ENCODE results near the gene NLRP9.
"Not testable (repeated sequence)": the region's sequence is repeated elsewhere in the genome, so short reads cannot be mapped to it uniquely, and the experiment has no call there.

NLRP9 gene

GRCh38 chr19:55738302-55738701 is at the start of gene NLRP9:
TSS of gene NLRP9 (minus strand) at chr19:55738402. CDS start at chr19:55738374, 28 bp downstream.
- H3K9me3 ChIP-seq (ENCODE audit: insufficient read depth, low read length), result no peaks in the 10 kb centered on the region
- no peaks in the 10 kb centered on the region for H3K36me3 ChIP-seq (ENCODE audit: insufficient read depth, insufficient read length, low read length)
- no peaks in the 10 kb centered on the region for H3K27me3 ChIP-seq (ENCODE audit: insufficient read depth, insufficient read length)
- no peak within 1 kb of the TSS for H3K9ac ChIP-seq (ENCODE audit: insufficient read length, low read depth)
- TF ChIP-seq YY1 (IDR thresholded peaks at IDR 0.05; ENCODE audit: insufficient read depth, insufficient read length) (no peak), SUZ12 (IDR thresholded peaks at IDR 0.05; ENCODE audit: extremely low read depth, insufficient read depth, insufficient read length) (no peak), ZNF274 (IDR thresholded peaks at IDR 0.05; ENCODE audit: low read depth, low read length) (no peak)
- no peak within 1 kb of the TSS for H3K4me3 ChIP-seq (ENCODE audit: insufficient read length, low read depth)
- no peak for DNase-seq (ENCODE audit: low read depth, low spot score)
- no peaks in the 10 kb centered on the region for H3K4me1 ChIP-seq (ENCODE audit: insufficient read depth, insufficient read length)

DNA sequence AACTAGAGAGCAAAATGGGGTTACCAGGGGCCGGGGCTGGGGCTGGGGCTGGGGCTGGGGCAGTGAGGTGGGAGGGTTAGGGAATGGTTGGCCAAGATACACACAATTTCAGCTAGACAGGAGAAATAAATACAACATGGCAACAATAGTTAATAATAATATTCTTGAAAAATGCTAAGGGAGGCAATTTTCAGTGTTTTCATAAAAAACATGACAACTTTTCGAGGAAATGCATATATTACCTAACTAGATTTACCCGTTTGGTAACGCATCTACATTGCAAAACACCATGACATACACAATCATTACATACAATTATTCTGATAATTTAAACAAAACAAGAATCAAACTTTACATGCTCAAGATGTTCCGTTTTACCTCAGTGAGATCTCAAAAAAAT is 42.9 kb upstream of the NLRP9 start:
- no peaks in the 10 kb centered on the region for H3K36me3 ChIP-seq (ENCODE audit: insufficient read depth, insufficient read length, low read length)
- H3K27me3 ChIP-seq (ENCODE audit: insufficient read depth, insufficient read length), result no peaks in the 10 kb centered on the region
- H3K9ac ChIP-seq (ENCODE audit: insufficient read length, low read depth), result no peak overlapping the region
- no peak for DNase-seq (ENCODE audit: low read depth, low spot score)
- H3K9me3 ChIP-seq (ENCODE audit: insufficient read depth, low read length), result no peaks in the 10 kb centered on the region
- TF ChIP-seq ZNF274 (IDR thresholded peaks at IDR 0.05; ENCODE audit: low read depth, low read length) (no peak), YY1 (IDR thresholded peaks at IDR 0.05; ENCODE audit: insufficient read depth, insufficient read length) (no peak), SUZ12 (IDR thresholded peaks at IDR 0.05; ENCODE audit: extremely low read depth, insufficient read depth, insufficient read length) (no peak)
- H3K4me1 ChIP-seq (ENCODE audit: insufficient read depth, insufficient read length), result no peaks in the 10 kb centered on the region
- no peak overlapping the region for H3K4me3 ChIP-seq (ENCODE audit: insufficient read length, low read depth)

DNA sequence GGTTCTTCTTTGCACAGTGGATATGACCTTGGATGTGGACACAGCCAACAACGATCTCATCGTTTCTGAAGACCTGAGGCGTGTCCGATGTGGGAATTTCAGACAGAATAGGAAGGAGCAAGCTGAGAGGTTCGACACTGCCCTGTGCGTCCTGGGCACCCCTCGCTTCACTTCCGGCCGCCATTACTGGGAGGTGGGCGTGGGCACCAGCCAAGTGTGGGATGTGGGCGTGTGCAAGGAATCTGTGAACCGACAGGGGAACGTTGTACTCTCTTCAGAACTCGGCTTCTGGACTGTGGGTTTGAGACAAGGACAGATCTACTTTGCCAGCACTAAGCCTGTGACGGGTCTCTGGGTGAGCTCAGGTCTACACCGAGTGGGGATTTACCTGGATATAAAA is 40.1 kb upstream of the NLRP9 start:
- Histone ChIP-seq H3K36me3 (ENCODE audit: insufficient read depth, insufficient read length, low read length) (no peaks in the 10 kb centered on the region), H3K4me3 (ENCODE audit: insufficient read length, low read depth) (no peak overlapping the region), H3K27me3 (ENCODE audit: insufficient read depth, insufficient read length) (no peaks in the 10 kb centered on the region), H3K9ac (ENCODE audit: insufficient read length, low read depth) (no peak overlapping the region), H3K9me3 (ENCODE audit: insufficient read depth, low read length) (no peaks in the 10 kb centered on the region), H3K4me1 (ENCODE audit: insufficient read depth, insufficient read length) (no peaks in the 10 kb centered on the region)
- DNase-seq (ENCODE audit: low read depth, low spot score), result no peak
- TF ChIP-seq SUZ12 (IDR thresholded peaks at IDR 0.05; ENCODE audit: extremely low read depth, insufficient read depth, insufficient read length), result no peak
- no peak for TF ChIP-seq YY1 (IDR thresholded peaks at IDR 0.05; ENCODE audit: insufficient read depth, insufficient read length)
- TF ChIP-seq ZNF274 (IDR thresholded peaks at IDR 0.05; ENCODE audit: low read depth, low read length), result no peak

GRCh38 chr19:55777528-55777927 is 39.3 kb upstream of the NLRP9 start:
- Histone ChIP-seq H3K9me3 (ENCODE audit: insufficient read depth, low read length) (no peaks in the 10 kb centered on the region), H3K9ac (ENCODE audit: insufficient read length, low read depth) (no peak overlapping the region), H3K27me3 (ENCODE audit: insufficient read depth, insufficient read length) (no peaks in the 10 kb centered on the region), H3K36me3 (ENCODE audit: insufficient read depth, insufficient read length, low read length) (no peaks in the 10 kb centered on the region), H3K4me3 (ENCODE audit: insufficient read length, low read depth) (no peak overlapping the region), H3K4me1 (ENCODE audit: insufficient read depth, insufficient read length) (no peaks in the 10 kb centered on the region)
- peak; percentile 11 for DNase-seq (ENCODE audit: low read depth, low spot score)
- no peak for TF ChIP-seq YY1 (IDR thresholded peaks at IDR 0.05; ENCODE audit: insufficient read depth, insufficient read length)
- TF ChIP-seq ZNF274 (IDR thresholded peaks at IDR 0.05; ENCODE audit: low read depth, low read length), result no peak
- no peak for TF ChIP-seq SUZ12 (IDR thresholded peaks at IDR 0.05; ENCODE audit: extremely low read depth, insufficient read depth, insufficient read length)

- H3K4me1 ChIP-seq (ENCODE audit: insufficient read depth, insufficient read length); H3K27me3 ChIP-seq (ENCODE audit: insufficient read depth, insufficient read length); H3K4me3 ChIP-seq (ENCODE audit: insufficient read length, low read depth); H3K36me3 ChIP-seq (ENCODE audit: insufficient read depth, insufficient read length, low read length); H3K9ac ChIP-seq (ENCODE audit: insufficient read length, low read depth); DNase-seq (ENCODE audit: low read depth, low spot score); H3K9me3 ChIP-seq (ENCODE audit: insufficient read depth, low read length): not testable (repeated sequence)
Observed at GRCh38 chr19:55769632-55770031, 31.4 kb upstream of the NLRP9 start.

- not testable (repeated sequence) for H3K36me3 ChIP-seq (ENCODE audit: insufficient read depth, insufficient read length, low read length); H3K27me3 ChIP-seq (ENCODE audit: insufficient read depth, insufficient read length); H3K9ac ChIP-seq (ENCODE audit: insufficient read length, low read depth); H3K4me3 ChIP-seq (ENCODE audit: insufficient read length, low read depth); H3K9me3 ChIP-seq (ENCODE audit: insufficient read depth, low read length); DNase-seq (ENCODE audit: low read depth, low spot score); H3K4me1 ChIP-seq (ENCODE audit: insufficient read depth, insufficient read length)
Observed at GRCh38 chr19:55768818-55769217, 30.6 kb upstream of the NLRP9 start, which contains the start of gene RFPL4AL1. TSS of gene RFPL4AL1 (plus strand) at chr19:55769118. CDS start at chr19:55771805, 2,687 bp downstream.

- Histone ChIP-seq H3K36me3 (ENCODE audit: insufficient read depth, insufficient read length, low read length) (no peaks in the 10 kb centered on the region), H3K4me1 (ENCODE audit: insufficient read depth, insufficient read length) (no peaks in the 10 kb centered on the region), H3K27me3 (ENCODE audit: insufficient read depth, insufficient read length) (no peaks in the 10 kb centered on the region), H3K9ac (ENCODE audit: insufficient read length, low read depth) (no peak overlapping the region), H3K9me3 (ENCODE audit: insufficient read depth, low read length) (no peaks in the 10 kb centered on the region), H3K4me3 (ENCODE audit: insufficient read length, low read depth) (no peak overlapping the region)
- no peak for TF ChIP-seq YY1 (IDR thresholded peaks at IDR 0.05; ENCODE audit: insufficient read depth, insufficient read length)
- TF ChIP-seq ZNF274 (IDR thresholded peaks at IDR 0.05; ENCODE audit: low read depth, low read length), result no peak
- no peak for TF ChIP-seq SUZ12 (IDR thresholded peaks at IDR 0.05; ENCODE audit: extremely low read depth, insufficient read depth, insufficient read length)
- DNase-seq (ENCODE audit: low read depth, low spot score), result no peak
Observed at GRCh38 chr19:55766466-55766865, 28.3 kb upstream of the NLRP9 start.

DNA sequence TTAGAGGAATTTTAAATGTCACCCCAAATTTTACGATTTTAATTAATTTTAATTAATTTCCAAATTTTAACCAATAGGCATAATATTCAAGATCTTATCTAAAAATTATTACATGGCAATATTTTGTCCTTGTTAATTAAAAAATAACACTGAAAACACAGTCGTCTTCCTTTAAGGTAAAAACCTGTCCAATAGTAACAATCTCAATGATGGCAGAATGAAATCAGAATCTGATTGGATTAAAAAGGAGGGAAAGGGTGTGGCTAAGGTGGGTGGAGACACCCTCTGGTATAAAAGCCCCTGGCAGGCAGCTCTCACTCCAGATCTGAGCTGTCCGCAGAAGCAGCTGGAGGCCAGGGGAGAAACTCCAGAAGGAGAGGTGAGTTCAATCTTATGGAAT is 20.6 kb upstream of the NLRP9 start, which contains the start of gene RFPL4A:
RFPL4A (plus strand) TSS at position 301 of the 400 bp plus-strand sequence. CDS start 2,704 bp downstream, outside the sequence.
- not testable (repeated sequence) for H3K27me3 ChIP-seq (ENCODE audit: insufficient read depth, insufficient read length); H3K9ac ChIP-seq (ENCODE audit: insufficient read length, low read depth); H3K4me3 ChIP-seq (ENCODE audit: insufficient read length, low read depth); H3K36me3 ChIP-seq (ENCODE audit: insufficient read depth, insufficient read length, low read length); H3K9me3 ChIP-seq (ENCODE audit: insufficient read depth, low read length); H3K4me1 ChIP-seq (ENCODE audit: insufficient read depth, insufficient read length); DNase-seq (ENCODE audit: low read depth, low spot score)

DNA sequence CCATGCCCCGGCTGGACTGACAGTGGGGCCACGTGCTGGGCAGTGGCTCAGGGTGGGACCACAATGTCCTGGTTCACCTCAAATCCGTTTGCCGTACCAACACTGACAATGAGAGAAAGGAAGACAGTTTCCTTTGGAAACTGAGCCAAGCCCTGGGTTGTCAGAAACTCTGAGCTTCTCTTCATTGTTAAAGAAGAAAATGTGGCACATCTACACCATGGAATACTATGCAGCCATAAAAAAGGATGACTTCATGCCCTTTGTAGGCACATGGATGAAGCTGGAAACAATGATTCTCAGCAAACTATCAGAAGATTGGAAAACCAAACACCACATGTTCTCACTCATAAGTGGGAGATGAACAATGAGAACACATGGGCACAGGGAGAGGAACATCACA is 18.6 kb upstream of the NLRP9 start:
- not testable (repeated sequence) for H3K27me3 ChIP-seq (ENCODE audit: insufficient read depth, insufficient read length); H3K9ac ChIP-seq (ENCODE audit: insufficient read length, low read depth); H3K9me3 ChIP-seq (ENCODE audit: insufficient read depth, low read length)

More for the DNA sequence above, 18.6 kb upstream of the NLRP9 start:
- H3K4me1 ChIP-seq (ENCODE audit: insufficient read depth, insufficient read length); H3K4me3 ChIP-seq (ENCODE audit: insufficient read length, low read depth); H3K36me3 ChIP-seq (ENCODE audit: insufficient read depth, insufficient read length, low read length); DNase-seq (ENCODE audit: low read depth, low spot score): not testable (repeated sequence)

Measured in NT2/D1 (cell line).